Breast epithelium (tissue), 4 donors: ENCODE data around the gene METTL8. TPM values are rescaled to one million over a fixed set of nuclear protein-coding genes. Genes with fewer than 3 reads are reported as not detected.

ENCODE experiments used
- DNase-seq, 2 donors: peaks; one replicate each; pipeline ENCODE4 v3.0.0-alpha.2; 2019; ENCODE audit warnings: low spot score in 2 of 2
- H3K27ac ChIP-seq, 2 donors: fragments of 200-600 bp; sonication (generic) in 1 of 2; one replicate each; pipeline ENCODE4 v1.5.1; 2016 to 2019; ENCODE audit warnings: mild to moderate bottlenecking in 1 of 2
- H3K27me3 ChIP-seq, 2 donors: fragments of 200-600 bp; sonication (generic) in 1 of 2; one replicate each; pipeline versions ENCODE4 v1.5.1 to v1.6.0; 2017 to 2019; ENCODE audit warnings: control low read depth in 1 of 2, mild to moderate bottlenecking in 1 of 2
- H3K36me3 ChIP-seq: fragments of 200-600 bp; one replicate; pipeline ENCODE4 v1.5.1; 2019
- H3K4me1 ChIP-seq, 2 donors: fragments of 200-600 bp; sonication (generic); one replicate each; pipeline ENCODE4 v1.5.1; 2016 to 2019; ENCODE audit warnings: control low read depth in 1 of 2
- H3K4me3 ChIP-seq, 3 donors: fragments of 200-600 bp; sonication (generic); 1 replicate in 2 of 3; 2 replicates in 1 of 3; pipeline ENCODE4 v1.5.1; 2016 to 2019; ENCODE audit warnings: mild to moderate bottlenecking in 3 of 3, moderate library complexity in 2 of 3
- H3K9me3 ChIP-seq, 2 donors: fragments of 200-600 bp; sonication (generic) in 1 of 2; one replicate each; pipeline ENCODE4 v1.5.1; 2016 to 2019; ENCODE audit warnings: control low read depth in 1 of 2
- POLR2A ChIP-seq: fragments of 450-650 bp; IDR thresholded peaks from one replicate; pipeline ENCODE4 v1.6.1; 2016; ENCODE audit warnings: antibody characterized with exemption, mild to moderate bottlenecking, moderate library complexity
- POLR2AphosphoS5 ChIP-seq, 3 donors: sonication (generic); formaldehyde crosslinking; IDR thresholded peaks; one replicate each; pipeline ENCODE4 v1.6.1; 2017; ENCODE audit warnings: antibody characterized with exemption in 3 of 3
- intact Hi-C: fragments of 100-400 bp; cut with DNase I; formaldehyde crosslinking; loops from one replicate; pipeline ENCODE4 v1.15.1; 2023; ENCODE audit warnings: low total_unique reads
- total RNA-seq, 3 donors: library from RNA; depleted of rRNA; stranded (reverse); fragments of >200 nt; gene quantifications; one replicate each; pipeline ENCODE4 v1.1.0, GENCODE V29; 2016
- TF ChIP-seq, protein P1 (sequence below), 3 donors: fragments of 450-650 bp; IDR thresholded peaks; one replicate each; pipeline ENCODE4 v1.5.1; 2016 to 2017; ENCODE audit warnings: antibody characterized with exemption in 3 of 3, mild to moderate bottlenecking in 3 of 3, moderate library complexity in 3 of 3

METTL8 gene
- total RNA-seq, 3 donors from 2014 or later = 21.4 to 26.9 (median 22.9) TPM

- H3K36me3 ChIP-seq = no peaks in the 10 kb centered on the region
- intact Hi-C loops = no loop called here
- H3K4me3 ChIP-seq = no peak overlapping the region
- no peaks in the 10 kb centered on the region for H3K9me3 ChIP-seq
- no peaks in the 10 kb centered on the region for H3K4me1 ChIP-seq
- DNase-seq = no peak
- H3K27ac ChIP-seq = no peak overlapping the region
- H3K27me3 ChIP-seq = no peaks in the 10 kb centered on the region
- TF ChIP-seq, protein P1, sequence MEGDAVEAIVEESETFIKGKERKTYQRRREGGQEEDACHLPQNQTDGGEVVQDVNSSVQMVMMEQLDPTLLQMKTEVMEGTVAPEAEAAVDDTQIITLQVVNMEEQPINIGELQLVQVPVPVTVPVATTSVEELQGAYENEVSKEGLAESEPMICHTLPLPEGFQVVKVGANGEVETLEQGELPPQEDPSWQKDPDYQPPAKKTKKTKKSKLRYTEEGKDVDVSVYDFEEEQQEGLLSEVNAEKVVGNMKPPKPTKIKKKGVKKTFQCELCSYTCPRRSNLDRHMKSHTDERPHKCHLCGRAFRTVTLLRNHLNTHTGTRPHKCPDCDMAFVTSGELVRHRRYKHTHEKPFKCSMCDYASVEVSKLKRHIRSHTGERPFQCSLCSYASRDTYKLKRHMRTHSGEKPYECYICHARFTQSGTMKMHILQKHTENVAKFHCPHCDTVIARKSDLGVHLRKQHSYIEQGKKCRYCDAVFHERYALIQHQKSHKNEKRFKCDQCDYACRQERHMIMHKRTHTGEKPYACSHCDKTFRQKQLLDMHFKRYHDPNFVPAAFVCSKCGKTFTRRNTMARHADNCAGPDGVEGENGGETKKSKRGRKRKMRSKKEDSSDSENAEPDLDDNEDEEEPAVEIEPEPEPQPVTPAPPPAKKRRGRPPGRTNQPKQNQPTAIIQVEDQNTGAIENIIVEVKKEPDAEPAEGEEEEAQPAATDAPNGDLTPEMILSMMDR (IDR thresholded peaks at IDR 0.05) = no peak
- TF ChIP-seq POLR2AphosphoS5 (IDR thresholded peaks at IDR 0.05) = no peak
- TF ChIP-seq POLR2A = no peak
Measured at GRCh38 chr2:171391532-171391931, 42.3 kb downstream of the METTL8 start.

DNA sequence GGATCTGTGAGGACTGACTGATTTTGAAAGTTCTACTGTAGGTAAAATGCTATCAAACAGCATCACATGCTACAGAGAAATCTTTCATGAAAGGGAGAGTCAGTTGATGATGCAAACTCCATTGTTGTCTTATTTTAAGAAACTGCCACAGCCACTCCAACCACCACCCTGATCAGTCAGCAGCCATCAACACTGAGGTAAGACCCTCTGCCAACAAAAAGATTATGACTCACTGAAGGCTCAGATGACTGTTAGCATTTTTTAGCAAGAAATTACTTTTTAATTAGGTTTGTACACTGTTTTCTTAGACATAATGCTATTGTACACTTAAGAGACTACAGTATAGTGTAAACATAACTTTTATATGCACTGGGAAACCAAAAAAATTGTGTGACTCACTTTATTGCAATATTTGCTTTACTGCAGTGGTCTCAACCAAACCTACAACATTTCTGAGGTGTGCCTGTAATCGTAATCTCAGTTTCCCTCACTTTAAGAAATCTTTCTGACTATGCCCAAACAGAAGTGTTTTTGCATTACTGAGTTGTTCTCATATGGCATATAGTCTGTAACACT is 42.8 kb downstream of the METTL8 start:
- DNase-seq = no peak
- Histone ChIP-seq H3K4me1 (no peaks in the 10 kb centered on the region), H3K27me3 (no peaks in the 10 kb centered on the region), H3K27ac (no peak overlapping the region), H3K36me3 (no peaks in the 10 kb centered on the region), H3K4me3 (no peak overlapping the region), H3K9me3 (no peaks in the 10 kb centered on the region)
- TF ChIP-seq POLR2AphosphoS5 (IDR thresholded peaks at IDR 0.05) = no peak
- no peak for TF ChIP-seq POLR2A
- TF ChIP-seq, protein P1 (IDR thresholded peaks at IDR 0.05) = no peak
- intact Hi-C loops = no loop called here

DNA sequence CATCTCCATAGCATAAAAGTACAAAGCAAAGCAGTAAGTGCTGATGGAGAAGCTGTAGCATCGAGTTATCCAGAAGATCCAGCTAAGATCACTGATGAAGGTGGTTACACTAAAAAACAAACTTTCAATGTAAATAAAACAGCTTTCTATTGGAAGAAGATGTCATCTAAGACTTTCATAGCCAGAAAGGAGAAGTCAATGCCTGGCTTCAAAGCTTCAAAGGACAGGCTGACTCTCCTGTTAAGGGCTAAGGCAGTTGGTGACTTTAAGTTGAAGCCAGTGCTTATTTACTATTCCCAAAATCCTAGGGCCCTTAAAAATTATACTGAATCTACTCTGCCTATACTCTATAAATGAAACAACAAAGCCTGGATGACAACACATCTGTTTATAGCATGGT is 44.0 kb downstream of the METTL8 start:
- no peaks in the 10 kb centered on the region for H3K36me3 ChIP-seq
- no peak overlapping the region for H3K4me3 ChIP-seq
- DNase-seq = no peak
- intact Hi-C loops = no loop called here
- H3K4me1 ChIP-seq = no peaks in the 10 kb centered on the region
- TF ChIP-seq, protein P1 (IDR thresholded peaks at IDR 0.05) = no peak
- TF ChIP-seq POLR2AphosphoS5 (IDR thresholded peaks at IDR 0.05) = no peak
- TF ChIP-seq POLR2A = no peak
- no peaks in the 10 kb centered on the region for H3K9me3 ChIP-seq
- no peaks in the 10 kb centered on the region for H3K27me3 ChIP-seq
- H3K27ac ChIP-seq = no peak overlapping the region

GRCh38 chr2:171389325-171389724 is 44.5 kb downstream of the METTL8 start:
- no peak overlapping the region for H3K4me3 ChIP-seq
- intact Hi-C loops = no loop called here
- H3K36me3 ChIP-seq = no peaks in the 10 kb centered on the region
- no peaks in the 10 kb centered on the region for H3K27me3 ChIP-seq
- no peaks in the 10 kb centered on the region for H3K9me3 ChIP-seq
- TF ChIP-seq, protein P1 (IDR thresholded peaks at IDR 0.05) = no peak
- no peak for TF ChIP-seq POLR2A
- no peak for TF ChIP-seq POLR2AphosphoS5 (IDR thresholded peaks at IDR 0.05)
- H3K4me1 ChIP-seq = no peaks in the 10 kb centered on the region
- DNase-seq = no peak
- H3K27ac ChIP-seq = no peak overlapping the region

DNA sequence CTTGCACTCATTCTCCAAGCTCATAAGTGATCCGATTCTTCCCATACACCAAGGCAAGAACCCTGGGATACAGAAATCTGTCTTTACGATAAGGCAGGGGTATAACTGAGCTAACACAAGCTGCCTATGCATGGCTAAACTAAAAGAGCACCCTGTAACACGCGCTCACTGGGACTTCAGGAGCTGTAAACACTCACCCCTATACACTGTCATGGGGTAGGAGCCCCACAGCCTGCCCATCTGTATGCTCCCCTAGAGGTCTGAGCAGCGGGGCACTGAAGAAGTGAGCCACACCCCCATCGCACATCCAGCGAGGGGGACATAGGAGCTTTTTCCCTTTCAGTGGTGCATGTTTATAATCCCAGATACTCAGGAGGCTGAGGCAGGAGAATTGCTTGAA is 46.7 kb downstream of the METTL8 start:
- Histone ChIP-seq H3K4me3 (no peak overlapping the region), H3K27ac (no peak overlapping the region), H3K36me3 (no peaks in the 10 kb centered on the region), H3K9me3 (no peaks in the 10 kb centered on the region), H3K4me1 (no peaks in the 10 kb centered on the region), H3K27me3 (no peaks in the 10 kb centered on the region)
- no peak for TF ChIP-seq POLR2A
- TF ChIP-seq, protein P1 (IDR thresholded peaks at IDR 0.05) = no peak
- TF ChIP-seq POLR2AphosphoS5 (IDR thresholded peaks at IDR 0.05) = no peak
- no peak for DNase-seq
- intact Hi-C loops = no loop called here
